Measurements from ENCODE around the gene ADGRB2.
A peak's percentile ranks its signal among the peaks of the same experiment; 100 is the strongest.

ADGRB2 gene

DNA sequence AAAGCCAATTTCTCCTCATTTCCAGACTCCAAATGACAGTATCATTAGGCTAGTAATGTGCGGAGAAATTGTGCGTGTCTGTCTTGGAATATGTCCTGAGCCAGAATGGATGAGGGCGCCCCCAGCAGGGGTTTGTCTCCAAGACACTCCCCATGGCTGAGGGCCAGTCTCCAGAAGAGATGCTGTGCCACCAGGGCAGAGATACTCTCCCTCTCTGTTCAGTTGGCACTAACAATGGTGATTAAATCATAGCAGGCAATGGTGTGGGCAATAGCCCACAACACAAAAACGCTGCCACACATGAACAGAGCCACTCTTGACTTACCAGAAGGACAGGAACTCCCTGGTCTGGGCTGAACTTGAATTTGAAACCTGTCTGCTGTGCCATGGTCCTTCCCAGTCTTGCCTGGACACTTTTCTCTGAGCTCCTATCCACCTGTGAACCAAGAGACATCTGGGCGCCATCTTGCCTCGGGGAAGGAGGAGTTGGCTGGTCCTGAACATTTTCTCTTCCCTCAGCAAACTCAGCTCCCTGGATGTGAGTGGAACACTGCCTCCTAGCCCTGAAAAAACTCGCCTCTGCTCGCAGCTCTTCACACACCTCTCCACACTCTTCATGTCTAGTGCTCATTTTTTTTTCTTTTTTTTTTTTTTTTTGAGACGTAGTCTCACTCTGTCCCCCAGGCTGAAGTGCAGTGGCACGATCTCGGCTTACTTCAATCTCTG, 14.8 kb upstream of the ADGRB2 start:
- no peak for DNase-seq
- no peak overlapping the region for H2BK5ac ChIP-seq (ENCODE audit: low read length)
- no peak overlapping the region for H4K5ac ChIP-seq (ENCODE audit: low read length)
- H3K56ac ChIP-seq (ENCODE audit: low read length): no peak overlapping the region
- no peak overlapping the region for H4K8ac ChIP-seq (ENCODE audit: low read depth, low read length)
- peaks cover 3% of the 10 kb centered on the region for H3K27me3 ChIP-seq (ENCODE audit: insufficient read depth, low read length, poor library complexity)
- H3K4me2 ChIP-seq (ENCODE audit: low read length): no peak overlapping the region
- no peak overlapping the region for H3K4me3 ChIP-seq (ENCODE audit: low read length)
- no peak overlapping the region for H2BK15ac ChIP-seq (replicated peaks; ENCODE audit: low read depth)
- no peaks in the 10 kb centered on the region for H3K79me1 ChIP-seq (ENCODE audit: low read length)
- no peaks in the 10 kb centered on the region for H3K36me3 ChIP-seq (ENCODE audit: control insufficient read depth, insufficient read depth, low read length)
- H3K4ac ChIP-seq (ENCODE audit: low read depth, low read length): no peak overlapping the region
- peaks cover 24% of the 10 kb centered on the region for H3K4me1 ChIP-seq (ENCODE audit: control insufficient read depth, low read depth, low read length)
- peak overlapping the region; percentile 86 for H2AK5ac ChIP-seq (ENCODE audit: low read length)
- H3K18ac ChIP-seq (ENCODE audit: low read length): no peak overlapping the region
- H3K9ac ChIP-seq (ENCODE audit: low read length): no peak overlapping the region
- no CpG with 5 or more reads among the region's 11 CpGs for WGBS (ENCODE audit: extremely low coverage, insufficient coverage, low lambda C conversion rate)
- no peak overlapping the region for H3K27ac ChIP-seq (ENCODE audit: low read depth, low read length)
- no peak overlapping the region for H2BK120ac ChIP-seq (ENCODE audit: low read depth, low read length)
- no peaks in the 10 kb centered on the region for H3K79me2 ChIP-seq (ENCODE audit: control insufficient read depth, insufficient read depth, low read length)
- H3K23ac ChIP-seq (ENCODE audit: low read length): no peak overlapping the region

DNA sequence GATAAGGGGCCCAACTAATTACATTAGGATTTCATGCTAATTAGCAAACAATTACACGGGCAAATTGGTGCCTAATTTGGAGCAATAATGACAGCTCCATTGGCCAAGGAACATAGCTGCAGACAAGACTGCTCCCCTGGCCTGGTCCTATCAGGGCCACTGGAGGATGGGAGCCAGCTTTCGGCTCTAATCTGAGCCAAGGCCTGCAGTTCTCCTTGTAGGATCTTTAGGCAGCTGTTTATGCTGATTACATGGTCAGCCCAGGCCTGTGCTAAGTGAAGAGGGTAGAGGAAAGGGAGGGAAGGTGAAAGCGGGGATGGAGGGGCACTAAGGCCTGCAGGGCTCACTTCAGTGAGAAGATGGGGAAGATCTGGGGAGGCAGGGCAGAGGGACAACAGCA, 12.4 kb upstream of the ADGRB2 start:
- no peak overlapping the region for H3K4me2 ChIP-seq (ENCODE audit: low read length)
- peaks cover 15% of the 10 kb centered on the region for H3K27me3 ChIP-seq (ENCODE audit: insufficient read depth, low read length, poor library complexity)

DNA sequence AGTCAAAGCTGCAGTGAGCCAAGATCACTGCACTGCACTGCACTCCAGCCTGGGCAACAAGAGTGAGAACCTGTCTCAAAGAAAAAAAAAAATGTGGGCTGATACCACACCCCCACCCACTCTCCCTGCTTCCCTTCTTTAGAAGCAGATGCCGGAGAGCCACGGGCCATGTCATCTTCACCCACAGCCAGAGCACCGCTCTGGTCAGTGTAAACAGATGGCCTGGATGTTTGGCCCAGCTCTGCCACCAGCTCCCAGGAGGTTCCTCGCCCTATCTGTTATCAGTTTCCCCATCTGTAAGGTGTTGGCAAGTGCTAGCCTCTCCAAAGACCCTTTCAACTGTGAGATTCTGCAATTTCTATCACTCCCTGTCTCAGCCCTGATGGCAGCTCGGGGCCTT, 11.9 kb upstream of the ADGRB2 start:
- Histone ChIP-seq H3K4me3 (ENCODE audit: low read length) (no peak overlapping the region), H3K27me3 (ENCODE audit: insufficient read depth, low read length, poor library complexity) (peaks cover 15% of the 10 kb centered on the region), H3K4ac (ENCODE audit: low read depth, low read length) (no peak overlapping the region), H3K27ac (ENCODE audit: low read depth, low read length) (no peak overlapping the region), H3K4me2 (ENCODE audit: low read length) (no peak overlapping the region), H2AK5ac (ENCODE audit: low read length) (no peak overlapping the region), H3K79me2 (ENCODE audit: control insufficient read depth, insufficient read depth, low read length) (no peaks in the 10 kb centered on the region), H3K9ac (ENCODE audit: low read length) (no peak overlapping the region), H3K36me3 (ENCODE audit: control insufficient read depth, insufficient read depth, low read length) (no peaks in the 10 kb centered on the region), H4K8ac (ENCODE audit: low read depth, low read length) (no peak overlapping the region), H3K56ac (ENCODE audit: low read length) (peak overlapping the region; percentile 39), H2BK15ac (replicated peaks; ENCODE audit: low read depth) (no peak overlapping the region), H2BK120ac (ENCODE audit: low read depth, low read length) (no peak overlapping the region), H4K5ac (ENCODE audit: low read length) (no peak overlapping the region), H3K23ac (ENCODE audit: low read length) (no peak overlapping the region), H3K4me1 (ENCODE audit: control insufficient read depth, low read depth, low read length) (peaks cover 9% of the 10 kb centered on the region), H2BK5ac (ENCODE audit: low read length) (no peak overlapping the region), H3K18ac (ENCODE audit: low read length) (no peak overlapping the region), H3K79me1 (ENCODE audit: low read length) (no peaks in the 10 kb centered on the region)
- DNase-seq: no peak
- WGBS (ENCODE audit: extremely low coverage, insufficient coverage, low lambda C conversion rate): no CpG with 5 or more reads among the region's 5 CpGs

More for the DNA sequence above, 12.4 kb upstream of the ADGRB2 start:
- no peak overlapping the region for H4K5ac ChIP-seq (ENCODE audit: low read length)
- H4K8ac ChIP-seq (ENCODE audit: low read depth, low read length): no peak overlapping the region
- H3K4me3 ChIP-seq (ENCODE audit: low read length): no peak overlapping the region
- H3K27ac ChIP-seq (ENCODE audit: low read depth, low read length): no peak overlapping the region
- no peaks in the 10 kb centered on the region for H3K36me3 ChIP-seq (ENCODE audit: control insufficient read depth, insufficient read depth, low read length)
- no CpG with 5 or more reads among the region's 3 CpGs for WGBS (ENCODE audit: extremely low coverage, insufficient coverage, low lambda C conversion rate)
- no peak overlapping the region for H3K18ac ChIP-seq (ENCODE audit: low read length)
- no peak overlapping the region for H3K4ac ChIP-seq (ENCODE audit: low read depth, low read length)
- H3K79me2 ChIP-seq (ENCODE audit: control insufficient read depth, insufficient read depth, low read length): no peaks in the 10 kb centered on the region
- peak overlapping the region; percentile 73 for H2BK5ac ChIP-seq (ENCODE audit: low read length)
- no peak overlapping the region for H2BK15ac ChIP-seq (replicated peaks; ENCODE audit: low read depth)
- no peak overlapping the region for H3K23ac ChIP-seq (ENCODE audit: low read length)
- no peak overlapping the region for H2BK120ac ChIP-seq (ENCODE audit: low read depth, low read length)
- H3K9ac ChIP-seq (ENCODE audit: low read length): peak overlapping the region; percentile 35
- H2AK5ac ChIP-seq (ENCODE audit: low read length): peak overlapping the region; percentile 57
- peak overlapping the region; percentile 77 for H3K56ac ChIP-seq (ENCODE audit: low read length)
- H3K4me1 ChIP-seq (ENCODE audit: control insufficient read depth, low read depth, low read length): peaks cover 13% of the 10 kb centered on the region
- DNase-seq: no peak
- H3K79me1 ChIP-seq (ENCODE audit: low read length): no peaks in the 10 kb centered on the region

DNA sequence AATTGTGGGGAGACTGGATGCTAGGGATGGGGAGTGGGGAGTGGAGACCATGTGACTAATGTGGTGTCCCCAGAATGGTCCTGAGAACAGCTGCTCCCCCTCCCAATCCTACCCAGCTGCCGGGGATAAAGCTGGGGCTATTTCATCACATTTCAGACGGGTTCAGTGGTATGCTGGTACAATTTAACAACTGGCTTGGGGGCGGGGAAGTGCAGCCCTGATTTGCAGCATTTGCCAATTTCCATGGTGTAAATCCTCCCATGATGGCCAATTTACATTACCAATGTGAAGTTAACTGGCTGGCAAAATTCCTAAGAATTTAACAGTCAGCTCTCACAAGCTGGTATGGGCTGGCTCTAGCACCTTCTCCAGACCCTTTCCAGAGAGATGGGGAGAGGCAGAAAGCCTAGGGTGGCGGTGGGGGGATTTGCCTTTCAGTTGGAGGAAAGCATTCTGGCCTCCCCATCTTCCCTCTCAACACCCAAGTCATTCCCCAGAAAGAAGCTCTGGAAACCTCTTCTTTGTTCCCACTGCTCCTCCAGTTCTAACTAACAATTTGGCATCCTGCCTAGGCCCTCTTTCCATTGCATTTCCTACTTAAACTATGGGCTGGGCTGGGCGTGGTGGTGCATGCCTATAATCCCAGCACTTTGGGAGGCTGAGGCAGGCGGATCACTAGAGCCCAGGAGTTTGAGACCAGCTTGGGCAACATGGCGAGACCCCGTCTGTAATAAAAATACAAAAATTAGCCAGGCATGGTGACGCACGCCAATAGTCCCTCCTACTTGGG, 11.3 kb upstream of the ADGRB2 start:
- no CpG with 5 or more reads among the region's 10 CpGs for WGBS (ENCODE audit: extremely low coverage, insufficient coverage, low lambda C conversion rate)
- Histone ChIP-seq H3K9ac (ENCODE audit: low read length) (no peak overlapping the region), H3K79me2 (ENCODE audit: control insufficient read depth, insufficient read depth, low read length) (no peaks in the 10 kb centered on the region), H2BK15ac (replicated peaks; ENCODE audit: low read depth) (no peak overlapping the region), H3K4me3 (ENCODE audit: low read length) (no peak overlapping the region), H3K23ac (ENCODE audit: low read length) (no peak overlapping the region), H3K4ac (ENCODE audit: low read depth, low read length) (no peak overlapping the region), H4K8ac (ENCODE audit: low read depth, low read length) (no peak overlapping the region), H3K27me3 (ENCODE audit: insufficient read depth, low read length, poor library complexity) (peaks cover 15% of the 10 kb centered on the region), H4K5ac (ENCODE audit: low read length) (no peak overlapping the region), H3K56ac (ENCODE audit: low read length) (peak overlapping the region; percentile 39), H2BK5ac (ENCODE audit: low read length) (peak overlapping the region; percentile 76), H2AK5ac (ENCODE audit: low read length) (no peak overlapping the region), H3K18ac (ENCODE audit: low read length) (no peak overlapping the region), H3K79me1 (ENCODE audit: low read length) (no peaks in the 10 kb centered on the region), H3K27ac (ENCODE audit: low read depth, low read length) (no peak overlapping the region), H3K4me2 (ENCODE audit: low read length) (no peak overlapping the region), H3K4me1 (ENCODE audit: control insufficient read depth, low read depth, low read length) (peaks cover 11% of the 10 kb centered on the region), H2BK120ac (ENCODE audit: low read depth, low read length) (no peak overlapping the region), H3K36me3 (ENCODE audit: control insufficient read depth, insufficient read depth, low read length) (no peaks in the 10 kb centered on the region)
- no peak for DNase-seq

DNA sequence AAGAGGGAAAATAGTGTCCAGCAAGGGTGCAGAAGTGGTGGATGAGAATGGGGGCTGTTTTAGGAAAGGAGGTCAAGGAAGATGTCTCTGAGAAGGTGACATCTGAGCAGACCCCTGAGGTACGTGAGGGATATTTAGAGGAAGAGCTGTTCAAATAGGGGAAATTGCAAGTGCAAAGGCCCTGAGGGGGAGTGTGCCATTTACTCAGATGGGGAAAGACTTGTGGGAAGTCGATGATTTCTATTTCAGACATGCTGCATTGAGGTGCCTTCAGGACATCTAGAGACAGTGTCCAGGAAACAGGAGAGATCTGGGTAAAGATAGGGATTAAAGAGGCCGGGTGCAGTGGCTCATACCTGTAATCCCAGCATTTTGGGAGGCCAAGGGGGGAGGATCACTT, 10.4 kb upstream of the ADGRB2 start:
- no peak overlapping the region for H3K4me2 ChIP-seq (ENCODE audit: low read length)
- no peak for DNase-seq
- no peak overlapping the region for H3K27ac ChIP-seq (ENCODE audit: low read depth, low read length)
- no peak overlapping the region for H2BK5ac ChIP-seq (ENCODE audit: low read length)
- H4K8ac ChIP-seq (ENCODE audit: low read depth, low read length): no peak overlapping the region
- H3K4me1 ChIP-seq (ENCODE audit: control insufficient read depth, low read depth, low read length): peaks cover 19% of the 10 kb centered on the region
- H2AK5ac ChIP-seq (ENCODE audit: low read length): no peak overlapping the region
- H4K5ac ChIP-seq (ENCODE audit: low read length): no peak overlapping the region
- H3K9ac ChIP-seq (ENCODE audit: low read length): no peak overlapping the region
- no peak overlapping the region for H3K4ac ChIP-seq (ENCODE audit: low read depth, low read length)
- H3K4me3 ChIP-seq (ENCODE audit: low read length): no peak overlapping the region
- WGBS (ENCODE audit: extremely low coverage, insufficient coverage, low lambda C conversion rate): no CpG with 5 or more reads among the region's 3 CpGs
- H3K79me2 ChIP-seq (ENCODE audit: control insufficient read depth, insufficient read depth, low read length): no peaks in the 10 kb centered on the region
- no peaks in the 10 kb centered on the region for H3K79me1 ChIP-seq (ENCODE audit: low read length)
- H2BK15ac ChIP-seq (replicated peaks; ENCODE audit: low read depth): no peak overlapping the region
- H3K36me3 ChIP-seq (ENCODE audit: control insufficient read depth, insufficient read depth, low read length): no peaks in the 10 kb centered on the region
- no peak overlapping the region for H2BK120ac ChIP-seq (ENCODE audit: low read depth, low read length)
- H3K23ac ChIP-seq (ENCODE audit: low read length): no peak overlapping the region
- H3K18ac ChIP-seq (ENCODE audit: low read length): no peak overlapping the region
- peaks cover 15% of the 10 kb centered on the region for H3K27me3 ChIP-seq (ENCODE audit: insufficient read depth, low read length, poor library complexity)
- no peak overlapping the region for H3K56ac ChIP-seq (ENCODE audit: low read length)

Measured in mesendoderm (in vitro differentiated cells).